OCI-LY1 (cell line): ENCODE results near the gene ARL15.

Experiments
- EZH2 ChIP-seq: fragments of 200-600 bp; sonication (generic), shearing (Covaris generic); IDR thresholded peaks from 2 replicates; pipeline ENCODE4 v1.8.0; 2017; ENCODE audit warnings: borderline replicate concordance, mixed run types, mild to moderate bottlenecking, antibody characterized with exemption, low read length, moderate library complexity, mixed read lengths
- TF ChIP-seq, protein P1 (sequence below): fragments of 200-600 bp; sonication (generic), shearing (Covaris generic); IDR thresholded peaks from 2 replicates; pipeline ENCODE4 v1.5.1; 2017; ENCODE audit warnings: mild to moderate bottlenecking, antibody characterized with exemption, low read length, moderate library complexity, mixed read lengths

DNA sequence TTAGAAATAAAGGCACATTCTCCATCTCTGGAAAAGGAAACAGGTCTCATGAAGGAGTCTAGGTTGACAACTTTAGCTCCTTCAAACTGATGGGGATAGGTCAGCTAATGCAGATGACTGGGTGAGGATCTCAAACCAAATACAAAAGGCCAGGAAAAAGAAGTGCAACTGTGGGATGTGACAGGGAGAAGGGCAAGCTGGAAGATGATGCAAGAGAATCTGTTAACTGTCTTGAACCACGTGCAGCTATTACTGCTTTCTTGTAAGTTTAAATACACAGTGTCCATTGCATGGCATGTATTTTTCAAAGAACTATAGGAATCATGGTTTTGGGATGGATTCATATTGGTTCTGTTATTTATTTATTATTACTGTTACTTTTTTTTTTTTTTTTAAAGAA lies 418.1 kb downstream of the ARL15 start:
- TF ChIP-seq, protein P1, sequence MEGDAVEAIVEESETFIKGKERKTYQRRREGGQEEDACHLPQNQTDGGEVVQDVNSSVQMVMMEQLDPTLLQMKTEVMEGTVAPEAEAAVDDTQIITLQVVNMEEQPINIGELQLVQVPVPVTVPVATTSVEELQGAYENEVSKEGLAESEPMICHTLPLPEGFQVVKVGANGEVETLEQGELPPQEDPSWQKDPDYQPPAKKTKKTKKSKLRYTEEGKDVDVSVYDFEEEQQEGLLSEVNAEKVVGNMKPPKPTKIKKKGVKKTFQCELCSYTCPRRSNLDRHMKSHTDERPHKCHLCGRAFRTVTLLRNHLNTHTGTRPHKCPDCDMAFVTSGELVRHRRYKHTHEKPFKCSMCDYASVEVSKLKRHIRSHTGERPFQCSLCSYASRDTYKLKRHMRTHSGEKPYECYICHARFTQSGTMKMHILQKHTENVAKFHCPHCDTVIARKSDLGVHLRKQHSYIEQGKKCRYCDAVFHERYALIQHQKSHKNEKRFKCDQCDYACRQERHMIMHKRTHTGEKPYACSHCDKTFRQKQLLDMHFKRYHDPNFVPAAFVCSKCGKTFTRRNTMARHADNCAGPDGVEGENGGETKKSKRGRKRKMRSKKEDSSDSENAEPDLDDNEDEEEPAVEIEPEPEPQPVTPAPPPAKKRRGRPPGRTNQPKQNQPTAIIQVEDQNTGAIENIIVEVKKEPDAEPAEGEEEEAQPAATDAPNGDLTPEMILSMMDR, result no peak
- TF ChIP-seq EZH2, result no peak
